Stromal cell of bone marrow (primary cell): ENCODE data around the gene PRKCA.
A peak's percentile ranks its signal among the peaks of the same experiment; 100 is the strongest.

ENCODE experiments used
- DNase-seq: peaks from one replicate; pipeline ENCODE4 v3.0.0-alpha.2; 2012; ENCODE audit warnings: low read depth

PRKCA gene

DNA sequence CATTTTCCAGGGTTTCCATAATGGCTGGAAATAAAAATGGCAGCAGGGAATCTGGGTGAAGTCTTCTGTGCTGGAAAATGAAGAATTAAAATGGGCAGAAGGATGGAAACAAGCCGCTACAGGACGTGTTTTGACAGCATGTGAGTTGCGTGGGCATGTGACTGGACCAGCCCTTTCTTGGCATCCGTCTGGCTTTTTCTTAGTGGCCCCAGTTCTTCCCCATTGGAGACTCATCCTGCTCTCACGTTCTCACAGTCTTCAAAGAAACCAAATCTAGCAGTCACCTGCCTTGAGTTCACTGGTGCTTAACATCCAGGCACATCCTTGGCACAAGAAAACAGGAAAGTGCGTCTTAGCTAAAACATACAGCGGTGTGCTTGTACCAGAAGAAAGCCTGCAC lies 352.4 kb downstream of the PRKCA start:
- no peak for DNase-seq

DNA sequence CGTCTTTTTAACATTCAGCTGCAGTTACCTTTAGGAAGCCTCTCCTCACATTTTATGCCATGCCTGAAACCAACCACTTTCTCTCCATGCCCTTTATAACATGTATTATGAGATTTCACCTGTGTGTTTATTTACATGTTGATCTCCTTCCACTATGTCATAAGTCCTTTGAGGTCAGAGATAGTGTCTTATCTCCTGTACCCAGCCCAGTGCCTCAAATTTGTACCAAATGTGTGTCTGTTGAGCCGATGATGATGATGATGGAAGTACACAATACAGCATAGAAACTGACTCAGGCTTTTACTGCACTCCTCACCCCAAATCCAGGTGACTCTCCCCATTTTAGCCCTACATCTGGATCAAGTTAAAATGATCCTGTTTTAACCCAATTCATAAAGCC lies 353.0 kb downstream of the PRKCA start:
- no peak for DNase-seq

DNA sequence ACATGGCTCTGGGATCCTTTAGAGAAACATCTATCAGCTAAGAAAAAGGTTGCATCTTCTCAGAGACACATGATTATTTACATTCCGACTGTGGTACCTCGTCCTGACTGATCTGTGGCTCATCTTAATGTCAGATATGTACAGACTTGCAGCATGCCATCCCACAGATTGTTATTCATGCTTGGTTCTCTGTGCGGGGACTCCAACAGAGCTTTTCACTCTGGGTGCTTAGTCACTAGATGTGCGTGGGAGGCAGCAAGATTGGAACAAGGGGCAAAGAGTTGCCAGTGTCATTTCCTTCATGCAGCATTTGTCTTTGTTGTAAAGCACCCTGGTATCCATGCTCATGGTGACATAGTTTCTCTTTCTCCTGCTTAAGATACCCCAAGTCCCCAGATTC lies 353.4 kb downstream of the PRKCA start:
- DNase-seq, result no peak

DNA sequence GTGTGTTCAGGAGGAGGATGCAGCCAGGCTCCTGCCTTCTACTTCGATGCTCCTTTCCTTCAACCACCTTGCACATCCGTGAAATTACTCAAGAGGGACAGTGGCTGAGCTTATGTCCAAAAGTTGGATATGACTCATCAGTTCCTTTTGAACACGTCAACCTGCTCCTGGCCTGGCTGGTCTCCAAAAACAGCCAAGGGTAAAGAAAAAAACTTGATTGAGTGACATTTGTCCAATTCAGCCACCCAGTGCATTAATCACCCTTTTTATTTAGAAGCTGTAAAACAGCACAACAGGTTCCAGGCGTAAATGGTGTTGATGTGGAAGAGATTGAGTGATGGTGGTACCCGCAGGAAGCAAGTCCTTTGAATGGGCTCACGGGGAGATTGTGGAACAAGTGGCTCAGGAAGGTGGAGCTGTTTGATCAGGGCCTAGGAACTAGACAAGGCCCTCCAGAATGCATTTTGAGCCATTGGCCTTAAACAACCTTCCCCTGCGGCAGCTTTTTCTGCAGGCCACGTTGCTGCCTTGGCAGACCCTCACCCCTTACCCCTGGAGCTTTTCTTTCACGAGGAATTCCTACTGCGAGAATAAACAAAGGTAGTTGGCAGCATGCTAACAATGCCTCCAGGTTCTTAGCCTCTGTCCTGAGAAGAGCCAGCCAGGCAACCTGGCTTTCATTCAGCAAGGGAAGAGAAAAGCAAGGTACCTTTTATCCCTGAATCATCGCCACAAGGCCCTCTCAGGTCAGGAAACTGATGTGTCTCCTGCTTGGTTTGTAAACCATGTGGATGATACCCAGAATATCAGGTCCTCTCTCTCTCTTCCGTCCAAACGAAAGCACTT lies 359.2 kb downstream of the PRKCA start:
- DNase-seq, result no peak

DNA sequence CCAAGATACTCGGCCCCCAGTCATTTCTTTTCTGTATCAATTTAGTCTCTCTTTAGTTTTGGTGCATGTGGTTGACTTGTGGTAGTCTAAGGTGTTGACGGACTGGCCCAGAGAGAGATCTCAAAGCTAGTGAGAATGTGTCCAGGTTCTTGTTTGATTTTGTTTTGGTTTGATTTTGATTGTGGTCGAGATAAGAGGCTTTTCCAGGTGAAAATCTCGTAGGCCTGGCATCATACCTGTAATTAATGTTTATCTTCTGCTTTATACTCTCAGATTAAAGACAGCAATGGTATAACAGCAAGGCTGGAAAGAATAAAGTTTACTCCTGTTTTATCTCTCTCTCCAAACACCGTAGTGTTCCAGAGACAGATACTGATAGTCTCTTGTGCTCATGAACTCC lies 360.1 kb downstream of the PRKCA start:
- no peak for DNase-seq

DNA sequence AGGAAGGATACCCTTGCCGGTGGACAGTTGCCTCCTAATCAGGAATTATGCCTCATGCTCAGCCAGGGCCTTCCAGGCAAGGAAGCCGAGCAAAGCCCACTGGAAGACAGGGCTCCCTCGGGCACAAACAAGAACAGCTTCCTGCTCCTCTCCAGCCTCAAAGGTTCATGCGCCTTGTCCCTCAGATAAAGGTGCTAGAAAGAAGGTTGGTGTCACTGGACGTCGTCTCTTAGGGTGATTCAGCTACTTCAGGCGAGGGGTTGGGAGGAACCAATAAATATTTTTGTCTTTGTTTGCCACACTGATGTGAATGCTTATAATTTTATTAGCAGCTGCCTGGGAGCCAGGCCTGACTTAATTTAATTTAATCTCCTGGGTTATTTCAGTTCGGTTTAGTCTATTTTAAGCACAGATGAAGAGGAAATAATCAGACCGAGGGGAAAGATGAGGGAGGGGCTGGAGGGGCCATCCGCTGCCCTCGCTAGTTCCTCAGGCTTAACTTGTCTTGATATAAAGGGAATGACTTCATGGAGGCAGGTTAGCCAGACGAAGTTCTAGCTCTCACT lies 360.7 kb downstream of the PRKCA start:
- no peak for DNase-seq

DNA sequence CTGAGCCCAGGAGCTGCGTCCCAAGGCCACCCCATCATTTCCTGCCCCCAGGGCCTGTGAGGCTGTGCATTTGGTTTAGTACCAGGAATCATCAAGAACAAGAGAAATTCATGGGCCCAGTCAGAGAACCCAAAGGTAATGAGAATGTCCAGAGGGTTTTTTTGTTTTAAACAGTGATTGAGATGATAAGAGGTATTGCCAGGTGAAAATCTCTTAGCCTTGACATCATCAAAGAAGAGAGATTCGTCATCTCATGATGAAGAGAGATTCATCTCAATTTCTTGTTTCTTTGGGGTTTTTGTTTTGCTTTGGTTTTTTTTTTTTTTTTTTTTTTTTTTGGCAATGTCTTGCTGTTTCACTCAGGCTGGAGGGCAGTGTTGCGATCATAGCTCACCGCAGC lies 361.9 kb downstream of the PRKCA start:
- no peak for DNase-seq

DNA sequence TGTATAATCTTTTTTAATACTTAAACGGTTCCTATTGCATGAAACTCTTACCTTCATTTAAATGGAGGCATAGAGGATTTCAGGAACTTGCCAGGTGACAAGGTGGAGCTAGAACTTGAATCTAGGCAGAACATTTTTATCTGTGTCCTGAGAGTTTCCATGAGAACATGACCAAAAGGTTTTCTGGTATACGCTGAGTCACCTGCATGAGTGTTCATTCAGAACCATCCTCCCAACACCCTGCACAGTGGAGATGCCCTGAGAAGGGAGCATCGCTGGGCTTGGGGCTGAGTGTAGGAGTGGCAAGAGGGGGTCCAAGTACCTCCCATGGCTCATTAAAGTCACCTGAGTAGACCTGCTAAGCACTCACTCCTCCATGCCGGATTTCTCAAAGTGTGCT lies 362.8 kb downstream of the PRKCA start:
- DNase-seq, result no peak

DNA sequence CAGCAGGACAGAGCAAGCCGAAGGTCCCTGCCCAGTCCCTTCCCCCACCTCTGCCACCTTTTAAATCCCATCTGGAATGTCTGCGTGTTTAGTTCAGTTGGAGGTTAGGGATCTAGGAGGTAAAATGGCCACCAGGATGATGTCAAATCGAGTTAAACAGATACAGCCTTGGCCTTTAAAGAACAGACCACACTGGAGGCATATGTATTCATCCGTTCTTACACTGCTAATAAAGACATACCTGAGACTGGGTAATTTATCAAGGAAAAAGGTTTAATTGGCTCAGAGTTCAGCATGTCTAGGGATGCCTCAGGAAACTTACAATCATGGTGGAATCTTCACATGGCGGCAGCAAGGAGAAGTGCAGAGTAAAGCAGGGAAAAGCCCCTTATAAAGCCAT lies 364.7 kb downstream of the PRKCA start:
- DNase-seq, result no peak

DNA sequence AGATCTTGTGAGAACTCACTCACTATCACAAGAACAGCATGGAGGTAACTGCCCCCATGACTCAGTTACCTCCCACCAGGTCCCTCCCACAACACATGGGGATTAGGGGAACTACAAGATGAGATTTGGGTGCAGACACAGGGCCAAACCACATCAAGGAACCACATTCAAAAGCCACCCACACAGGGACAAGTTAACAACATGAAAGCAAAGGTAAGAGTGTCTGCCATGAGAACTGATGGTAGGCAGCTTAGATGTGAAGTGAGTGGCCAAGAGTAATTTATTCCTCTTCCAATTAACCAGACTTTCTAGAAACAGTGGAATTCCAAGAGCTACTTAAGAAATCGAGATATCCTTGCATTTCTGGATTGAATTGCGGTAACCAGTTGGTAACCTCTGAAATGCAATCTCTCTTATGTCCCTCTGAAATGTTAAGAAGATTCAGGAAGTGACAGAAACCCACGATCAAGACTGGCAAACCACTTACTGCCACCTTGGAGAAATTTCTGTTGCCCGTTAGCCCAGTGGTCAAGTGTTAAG lies 365.1 kb downstream of the PRKCA start:
- no peak for DNase-seq

DNA sequence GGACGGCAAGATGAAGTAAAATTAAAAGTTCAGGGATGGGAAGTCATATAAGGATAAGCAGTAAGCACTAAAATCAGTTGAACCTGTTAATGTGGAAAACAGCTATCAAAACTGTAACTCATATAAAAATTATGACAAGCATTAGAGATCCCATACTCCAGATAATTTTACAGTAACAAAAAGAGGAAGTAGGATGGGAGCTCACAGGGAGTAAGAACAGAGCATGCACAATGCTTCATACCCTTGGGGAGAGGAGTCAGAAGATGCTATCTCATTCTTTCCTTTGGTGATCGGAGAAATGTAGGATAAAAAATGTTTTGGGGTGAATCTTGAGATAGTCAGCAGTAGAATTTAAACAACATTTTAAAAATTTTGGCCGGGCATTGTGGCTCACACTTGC lies 367.8 kb downstream of the PRKCA start:
- DNase-seq, result no peak

DNA sequence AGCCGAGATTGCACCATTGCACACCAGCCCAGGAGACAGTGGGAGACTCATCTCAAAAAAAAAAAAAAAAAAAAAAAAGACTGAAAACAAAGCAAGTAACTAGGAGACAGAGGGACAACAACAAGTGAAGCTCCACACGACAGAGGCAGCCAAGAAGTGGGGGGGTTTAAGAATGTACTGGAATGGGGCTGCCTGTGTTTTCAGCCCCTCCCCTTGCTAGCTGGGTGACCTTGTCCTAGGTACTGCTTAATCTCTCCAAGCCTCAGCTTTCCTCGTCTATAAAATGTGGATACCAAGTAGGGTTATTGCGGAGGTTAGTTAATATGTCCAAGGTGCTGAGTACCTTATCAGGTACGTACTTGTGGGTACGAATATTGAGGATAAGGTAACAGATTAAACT lies 368.7 kb downstream of the PRKCA start:
- no peak for DNase-seq

DNA sequence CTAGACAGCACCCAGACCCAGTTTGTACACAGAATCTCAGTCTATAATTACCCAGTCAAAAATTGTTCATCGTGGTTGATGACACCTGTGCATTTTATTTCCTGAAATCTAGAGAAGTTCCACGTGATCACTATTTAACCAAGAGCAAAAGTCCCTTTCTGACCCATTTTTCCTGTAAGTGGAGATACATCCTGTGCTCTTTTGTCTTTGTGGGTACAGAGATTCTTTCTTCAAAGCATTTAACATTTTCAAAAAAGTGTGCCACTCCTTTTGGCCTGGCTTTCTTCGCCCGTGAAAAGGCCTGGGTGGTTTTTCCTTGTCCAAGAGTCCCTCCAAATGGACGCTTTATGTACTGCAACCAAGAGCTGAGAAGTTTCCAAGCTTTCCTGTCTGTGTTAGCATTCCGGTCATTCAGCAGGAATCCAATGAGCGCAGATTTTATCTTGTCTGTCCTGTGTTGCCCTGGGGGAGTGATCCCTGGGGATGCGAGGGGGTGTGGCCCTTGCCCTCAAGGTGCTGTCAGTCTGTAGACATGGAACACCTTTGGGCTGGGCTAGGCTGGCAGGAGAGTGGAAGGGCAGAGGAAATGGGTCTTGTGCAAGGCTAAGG lies 371.4 kb downstream of the PRKCA start:
- peak; percentile 45 for DNase-seq

DNA sequence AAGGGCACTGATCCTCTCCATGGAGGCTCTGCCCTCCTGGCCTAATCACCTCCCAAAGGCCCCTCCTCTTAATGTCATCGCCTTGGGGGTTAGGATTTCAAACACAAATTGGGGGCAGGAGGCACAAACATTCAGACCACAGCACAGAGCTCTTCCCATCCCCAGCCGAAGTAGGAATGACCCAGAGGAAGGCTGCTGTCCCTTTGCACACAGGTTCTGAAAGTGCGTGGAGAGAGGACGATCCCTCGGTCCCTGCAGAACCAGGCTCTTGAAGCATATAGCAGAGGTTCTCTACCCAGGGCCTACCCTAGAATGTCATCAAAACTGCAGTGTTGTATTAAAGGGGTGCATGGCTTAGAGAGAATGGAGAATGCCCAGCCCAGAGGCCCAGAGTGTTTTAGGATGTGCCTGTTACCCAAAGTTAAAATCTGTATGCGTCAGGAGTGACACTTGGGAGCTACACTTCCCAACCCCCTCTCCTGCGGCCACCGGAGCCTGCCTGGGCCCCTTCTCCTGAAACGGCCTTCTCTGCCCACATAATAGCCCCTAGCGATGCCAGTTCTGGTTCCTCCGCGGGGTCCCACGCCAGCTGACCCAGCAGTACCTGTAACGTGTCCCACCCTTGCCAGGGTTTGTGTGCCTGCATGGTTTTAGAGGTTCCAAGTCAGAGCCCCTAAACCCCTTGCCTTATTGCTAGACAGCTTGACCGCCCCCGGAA lies 373.0 kb downstream of the PRKCA start:
- DNase-seq, result no peak

DNA sequence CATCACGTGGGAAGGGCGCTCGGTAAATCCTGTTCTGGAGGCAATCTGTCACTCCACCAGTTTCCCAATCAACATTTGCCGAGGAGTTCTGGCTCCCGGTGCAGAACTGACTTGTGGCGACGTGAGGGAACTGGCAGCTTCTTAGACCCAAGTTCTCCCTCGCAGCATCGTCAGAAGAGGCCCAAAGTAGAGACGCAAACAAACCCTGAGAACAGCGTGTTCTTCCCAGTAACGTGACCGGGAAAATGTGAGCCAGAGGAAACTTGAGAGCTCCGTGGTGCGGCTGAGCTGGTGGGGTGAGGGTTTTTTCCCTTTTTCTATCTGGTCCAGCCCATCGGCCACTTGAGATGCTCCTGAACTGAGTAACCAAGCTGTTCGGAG lies 373.6 kb downstream of the PRKCA start:
- no peak for DNase-seq

DNA sequence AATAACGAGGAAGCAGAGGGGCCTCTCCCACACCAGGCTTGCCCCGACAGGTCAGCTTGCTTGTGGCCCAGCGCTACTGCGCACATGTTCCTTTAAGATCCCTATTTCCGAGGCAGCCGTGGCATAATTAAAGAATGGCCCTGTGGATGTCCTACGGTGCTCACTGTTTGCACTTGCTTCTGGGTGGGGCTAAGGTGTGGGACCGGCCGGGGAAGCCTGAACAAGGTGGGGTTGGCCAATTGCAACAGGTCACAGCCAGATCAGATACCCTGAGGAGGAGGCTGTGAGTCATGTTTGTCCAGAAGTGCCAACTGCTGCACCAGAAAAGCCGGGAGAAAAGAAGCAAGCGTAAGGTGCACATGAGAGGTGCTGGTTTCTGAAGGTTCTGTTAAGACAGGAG lies 374.0 kb downstream of the PRKCA start:
- DNase-seq, result no peak

DNA sequence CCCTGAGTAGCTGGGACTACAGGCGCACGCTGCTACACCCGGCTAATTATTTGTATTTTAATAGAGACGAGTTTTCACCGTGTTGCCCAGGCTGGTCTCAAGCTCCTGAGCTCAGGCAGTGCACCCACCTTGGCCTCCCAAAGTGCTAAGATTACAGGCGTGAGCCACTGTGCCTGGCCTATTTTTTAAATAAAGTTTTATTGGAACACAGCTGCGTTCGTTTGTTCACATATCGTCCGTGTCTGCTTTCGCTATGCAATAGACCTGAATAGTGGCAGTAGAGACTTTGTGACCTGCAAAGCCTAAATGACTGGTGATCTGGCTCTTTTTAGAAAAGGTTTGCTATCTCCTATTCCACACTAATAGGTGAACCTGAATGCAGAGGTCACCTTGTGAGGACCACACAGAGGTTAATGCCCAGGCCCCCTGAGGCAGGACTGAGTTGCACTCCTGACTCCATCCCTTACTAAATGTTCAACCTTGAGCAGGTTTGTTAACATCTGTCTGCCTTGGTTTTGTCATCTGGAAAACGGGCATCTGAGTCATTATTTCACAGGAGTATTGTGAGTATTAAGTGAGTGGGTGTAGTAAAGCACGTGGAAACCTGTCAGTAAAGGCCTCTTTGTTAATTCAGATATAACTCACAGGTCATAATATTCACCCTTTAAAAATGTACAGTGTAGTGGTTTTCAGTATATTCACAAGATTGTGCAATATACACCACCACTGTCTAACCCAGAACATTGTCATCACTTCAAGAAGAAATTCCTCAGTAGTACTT lies 375.0 kb downstream of the PRKCA start:
- DNase-seq, result peak; percentile 40

DNA sequence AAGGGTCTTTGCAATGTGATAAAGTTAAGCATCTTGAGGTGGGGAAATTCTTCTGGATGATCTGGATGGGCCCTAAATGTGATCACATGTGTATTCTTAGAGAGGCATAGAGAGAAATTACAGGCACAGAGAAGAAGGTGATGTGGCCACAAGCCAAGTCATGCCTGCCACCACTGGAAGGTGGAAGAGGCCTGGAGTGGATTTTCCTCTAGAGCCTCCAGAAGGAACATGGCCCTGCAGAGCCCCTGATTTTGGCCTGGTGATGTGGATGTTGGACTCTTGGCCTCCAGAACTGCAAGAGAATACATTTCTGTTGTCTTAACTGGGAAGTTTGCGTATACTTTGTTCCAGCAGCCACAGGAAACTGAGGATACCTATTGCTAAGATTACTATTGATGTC lies 375.6 kb downstream of the PRKCA start:
- DNase-seq, result no peak

DNA sequence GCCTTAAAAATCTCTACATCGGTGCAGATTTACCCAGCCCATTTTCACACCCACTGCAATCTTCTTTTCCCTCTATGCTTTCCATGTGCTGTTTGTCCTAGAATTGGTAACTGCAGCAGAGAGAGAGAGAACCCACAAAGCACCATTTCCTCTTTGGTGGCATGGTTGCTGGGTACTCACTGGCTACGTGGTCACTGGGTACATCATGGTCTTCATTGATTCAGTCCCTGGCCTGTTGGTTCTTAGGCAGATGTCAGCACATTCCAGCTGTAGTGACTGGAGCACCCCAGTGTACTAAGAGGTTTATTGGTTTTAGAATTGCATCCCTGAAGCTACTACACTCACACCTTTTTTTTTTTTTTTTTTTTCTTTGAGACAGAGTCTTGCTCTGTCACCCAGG lies 376.4 kb downstream of the PRKCA start:
- no peak for DNase-seq

DNA sequence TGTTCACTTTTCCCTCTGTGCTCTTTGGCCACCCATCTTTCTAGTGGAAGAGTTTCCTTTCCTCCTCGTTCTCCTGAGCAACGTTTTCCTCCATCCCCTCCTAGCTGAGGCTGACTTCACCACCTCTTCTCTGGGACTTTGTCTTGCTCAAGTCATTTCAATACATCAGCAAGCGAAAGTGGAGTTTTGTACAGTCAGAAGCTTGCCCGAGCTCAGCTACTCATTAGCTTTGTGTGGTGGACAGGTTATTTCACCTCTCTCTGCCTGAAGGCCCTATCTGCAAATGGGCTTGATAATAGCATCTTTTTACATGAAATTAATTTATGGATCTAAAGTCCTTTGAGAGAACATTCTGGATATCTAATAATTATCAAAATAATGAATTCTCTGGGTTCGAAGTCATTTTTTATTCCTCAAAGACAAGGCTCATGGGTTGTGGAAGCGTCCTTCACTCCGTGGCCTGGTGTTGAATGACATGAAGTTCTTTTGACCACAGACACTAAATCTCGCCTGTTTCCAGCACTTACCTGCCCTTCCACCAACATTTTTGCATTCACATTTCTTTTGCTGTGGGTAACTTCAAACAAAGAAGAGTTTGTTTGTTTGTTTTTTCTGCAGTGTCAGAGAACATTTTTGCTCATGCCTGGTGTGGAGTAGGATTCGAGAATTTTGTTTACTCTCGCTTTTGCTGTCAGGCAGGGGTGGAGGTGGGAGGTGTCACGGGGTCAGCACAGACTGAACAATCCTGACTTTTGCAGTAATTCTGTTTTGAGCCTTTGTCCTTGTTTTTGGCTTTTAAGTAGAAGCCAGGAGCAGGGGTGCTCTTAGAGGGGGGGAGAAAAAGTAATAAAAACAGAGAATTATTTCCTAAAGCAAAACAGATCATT lies 377.5 kb downstream of the PRKCA start:
- no peak for DNase-seq

DNA sequence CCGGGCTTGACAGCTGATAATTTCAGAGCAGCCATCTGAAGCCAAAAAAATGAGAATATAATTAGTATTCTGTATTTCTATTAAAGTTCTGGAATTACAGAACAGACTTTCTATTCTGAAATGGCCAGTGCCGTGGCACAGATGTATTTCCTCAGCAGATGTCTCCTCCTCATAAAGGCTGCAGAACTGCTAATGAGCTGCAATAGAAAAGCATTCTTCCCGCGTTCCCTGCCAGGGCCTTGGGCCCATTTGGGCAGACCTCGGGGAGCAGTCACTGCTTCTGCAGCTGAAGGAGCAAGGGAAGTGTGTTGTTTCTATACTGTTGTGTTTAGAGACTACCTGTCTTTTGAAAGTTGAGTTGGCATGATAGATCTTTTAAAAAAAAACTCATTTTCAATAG lies 379.9 kb downstream of the PRKCA start:
- no peak for DNase-seq
